HG03039 (cell line): ENCODE results near the gene HMGCS1.
A peak's percentile ranks its signal among the peaks of the same experiment; 100 is the strongest.
"Not testable (repeated sequence)": the region's sequence is repeated elsewhere in the genome, so short reads cannot be mapped to it uniquely, and the experiment has no call there.

Experiments
- ATAC-seq: cut with Tn5 transposase; IDR thresholded peaks from one replicate; pipeline ENCODE4 v1.9.1; 2021; ENCODE audit warnings: mild to moderate bottlenecking, moderate library complexity; ENCODE audit not compliant: unreplicated experiment

HMGCS1 gene

DNA sequence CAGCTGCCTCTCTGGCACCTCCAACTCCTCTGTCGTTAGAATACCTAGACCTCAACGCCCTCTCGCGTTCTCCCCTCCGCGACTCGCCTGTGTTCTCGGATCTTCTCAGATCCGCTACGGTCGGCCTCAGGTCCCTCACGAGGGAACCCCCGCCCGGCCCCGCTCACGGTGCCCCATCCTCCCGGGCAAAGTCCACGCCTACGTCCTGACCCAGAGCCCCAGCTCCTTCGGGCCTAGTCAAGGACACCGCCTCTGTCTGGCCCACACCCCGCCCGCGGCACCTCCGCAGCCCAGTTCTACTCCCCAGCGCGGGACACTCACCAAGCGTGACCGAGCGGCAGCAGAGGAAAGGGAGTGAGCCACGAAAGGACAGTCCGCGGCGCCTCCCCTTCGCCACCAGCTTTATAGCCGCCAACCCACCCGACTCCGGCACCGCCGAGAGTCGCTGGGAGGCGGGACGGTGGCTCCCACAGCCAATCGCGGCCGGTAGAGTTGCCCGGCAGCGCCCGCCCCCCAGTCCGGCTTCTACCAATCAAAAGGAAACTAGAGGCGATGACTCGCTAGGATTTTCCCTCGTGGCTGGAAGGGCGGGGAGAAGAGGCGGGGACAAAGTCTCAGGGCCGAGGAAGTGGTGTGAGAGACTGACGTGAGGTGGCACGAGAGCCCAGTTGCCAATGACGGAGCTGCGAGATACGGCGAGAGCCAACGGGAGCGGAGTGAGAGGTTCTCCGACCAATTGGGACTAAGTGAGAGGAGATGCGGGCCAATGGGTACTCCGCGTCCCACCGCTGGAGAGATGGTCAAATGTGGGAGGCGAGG lies at the start of gene HMGCS1:
TSS of gene HMGCS1 (minus strand) at position 378 of the 819 bp plus-strand sequence. CDS start 14,447 bp downstream, outside the sequence.
- peak; percentile 91 for ATAC-seq

DNA sequence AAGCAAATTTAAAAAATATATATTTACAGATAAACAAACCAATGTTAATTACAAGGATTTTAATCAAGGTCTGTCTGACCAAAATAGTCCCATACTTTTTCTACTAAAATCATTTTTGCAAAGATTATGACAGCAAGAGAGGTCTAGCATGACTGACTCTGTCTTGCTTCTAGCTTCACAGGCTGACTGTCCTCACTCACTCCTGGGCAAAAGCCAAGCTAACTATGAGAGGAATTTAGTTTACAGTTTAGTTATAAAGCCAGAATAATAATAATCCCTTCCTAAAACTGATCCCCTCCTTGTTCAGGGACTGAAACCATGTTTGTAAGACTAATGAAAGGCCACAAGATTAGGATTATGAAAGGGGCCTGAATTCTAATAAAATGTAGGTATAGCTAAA lies 45.5 kb upstream of the HMGCS1 start:
- ATAC-seq: no peak

GRCh38 chr5:43358301-43358700 lies 45.1 kb upstream of the HMGCS1 start:
- ATAC-seq: no peak

DNA sequence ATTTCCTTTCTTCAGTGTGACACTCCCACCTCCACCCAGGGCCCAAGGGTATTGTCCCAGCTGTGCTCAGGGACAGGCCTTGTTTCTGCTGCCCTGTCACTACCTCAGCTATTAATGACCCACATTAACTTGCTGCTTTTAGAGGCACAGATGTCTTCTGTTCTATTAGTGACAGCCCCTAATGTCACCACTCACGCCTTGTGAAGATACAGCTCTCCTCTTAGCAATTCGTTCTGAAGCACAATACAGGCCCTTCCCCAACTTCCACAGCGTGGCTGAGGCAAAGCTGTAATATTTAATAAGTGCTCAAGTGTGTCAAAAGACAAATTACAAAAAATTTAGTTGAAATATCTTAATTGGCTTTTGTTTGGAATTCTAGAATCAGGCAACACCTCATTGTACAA lies 44.7 kb upstream of the HMGCS1 start:
- no peak for ATAC-seq

GRCh38 chr5:43357067-43357466 lies 43.9 kb upstream of the HMGCS1 start:
- no peak for ATAC-seq

GRCh38 chr5:43354774-43355173 lies 41.6 kb upstream of the HMGCS1 start:
- ATAC-seq: no peak

DNA sequence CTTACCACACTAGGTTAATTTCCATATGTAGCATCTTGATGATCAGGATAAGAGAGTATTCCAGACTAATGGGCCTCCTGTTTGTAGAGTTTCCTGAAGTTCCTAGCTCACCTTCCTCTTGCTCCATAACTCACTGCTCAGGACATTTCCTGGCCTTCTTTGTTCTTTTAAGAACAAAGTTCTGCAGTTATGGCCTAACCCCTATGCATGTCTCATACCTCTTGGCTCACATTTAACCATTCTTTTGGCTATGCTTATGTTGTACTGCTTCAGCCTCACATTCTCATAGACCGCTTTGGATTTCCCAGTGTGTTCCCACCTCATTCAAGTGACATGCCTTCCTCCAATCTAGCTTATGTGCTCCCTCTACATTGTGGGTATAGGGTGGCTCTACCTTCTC lies 40.5 kb upstream of the HMGCS1 start:
- no peak for ATAC-seq

DNA sequence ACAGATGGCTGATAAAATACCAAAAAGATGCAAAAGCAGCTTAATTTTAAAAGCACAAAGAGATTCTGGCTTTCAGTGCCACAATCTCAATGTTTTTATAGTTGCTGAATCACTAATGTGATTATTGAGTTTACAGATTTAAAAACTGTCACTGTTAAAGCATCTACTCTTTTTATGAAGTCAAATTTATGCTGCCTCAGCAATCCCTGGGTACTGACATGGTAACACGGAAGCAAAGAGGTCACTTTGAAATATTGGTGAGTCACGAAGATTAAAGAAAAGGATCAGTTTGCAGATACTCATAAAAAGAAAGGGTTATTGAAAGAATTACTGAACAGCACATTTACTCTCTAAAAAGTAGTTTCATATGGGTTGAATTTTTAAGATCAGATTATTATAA lies 39.7 kb upstream of the HMGCS1 start:
- ATAC-seq: no peak

DNA sequence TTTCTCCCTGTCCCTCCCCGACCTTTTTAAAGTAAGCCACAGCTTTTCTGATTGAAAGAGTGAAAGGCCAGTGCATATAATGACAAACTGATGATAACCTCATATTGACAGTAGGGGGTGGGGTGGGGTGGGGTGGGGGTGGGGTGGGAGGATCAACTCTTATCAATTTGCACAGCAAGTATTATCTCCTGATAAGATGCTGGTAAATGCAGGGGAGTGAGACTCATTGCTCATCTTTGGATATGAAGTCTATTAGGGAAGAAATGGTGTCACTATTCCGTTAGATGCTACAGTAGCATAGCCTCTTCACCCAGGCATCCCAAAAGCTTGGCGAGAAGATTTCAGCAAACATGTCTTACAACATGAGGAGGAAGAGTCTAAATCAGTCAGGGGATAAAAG lies 38.9 kb upstream of the HMGCS1 start:
- ATAC-seq: no peak

DNA sequence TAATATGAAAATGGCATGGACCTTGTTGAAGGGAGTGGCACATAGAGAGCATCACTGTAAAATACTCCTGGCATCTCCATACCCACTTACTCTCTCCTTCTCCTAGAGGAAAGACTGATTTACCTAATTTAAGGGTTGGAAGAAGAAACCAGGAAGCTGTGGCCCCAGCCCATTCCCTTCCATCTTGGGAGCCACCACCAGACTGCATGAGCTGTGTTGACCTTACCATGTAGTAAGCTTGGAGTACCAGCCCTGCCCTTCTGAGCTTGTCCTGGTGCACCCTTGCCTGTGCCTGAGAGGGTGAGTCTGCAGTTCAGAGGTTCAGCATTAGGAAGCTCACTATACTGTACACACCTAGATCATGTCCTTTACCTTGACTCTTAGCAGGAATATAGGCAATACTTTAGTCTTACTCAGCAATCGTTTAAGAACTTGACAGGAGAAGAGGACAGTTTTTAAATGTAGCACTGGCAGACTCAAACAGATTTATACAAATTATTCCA lies 35.7 kb upstream of the HMGCS1 start:
- no peak for ATAC-seq

DNA sequence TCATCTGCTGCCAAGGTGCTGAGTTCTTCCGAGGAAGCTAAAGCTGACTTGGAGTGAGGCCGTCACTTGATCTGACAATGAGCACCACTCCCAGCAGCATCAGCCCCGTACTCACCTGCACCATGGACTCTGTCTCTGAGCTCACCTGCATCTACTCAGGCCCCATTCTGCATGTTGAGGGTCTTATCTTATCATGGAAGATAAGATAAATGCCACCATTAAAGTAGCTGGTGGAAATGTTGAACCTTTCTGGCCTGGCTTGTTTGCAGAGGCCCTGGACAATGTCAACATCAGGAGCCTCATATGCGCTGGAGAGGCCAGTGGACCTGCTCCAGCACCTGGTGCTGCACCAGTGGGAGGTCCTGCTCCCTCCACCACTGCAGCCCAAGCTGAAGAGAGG lies 35.0 kb upstream of the HMGCS1 start:
- no peak for ATAC-seq

GRCh38 chr5:43338862-43339261 lies 25.6 kb upstream of the HMGCS1 start:
- ATAC-seq: no peak

DNA sequence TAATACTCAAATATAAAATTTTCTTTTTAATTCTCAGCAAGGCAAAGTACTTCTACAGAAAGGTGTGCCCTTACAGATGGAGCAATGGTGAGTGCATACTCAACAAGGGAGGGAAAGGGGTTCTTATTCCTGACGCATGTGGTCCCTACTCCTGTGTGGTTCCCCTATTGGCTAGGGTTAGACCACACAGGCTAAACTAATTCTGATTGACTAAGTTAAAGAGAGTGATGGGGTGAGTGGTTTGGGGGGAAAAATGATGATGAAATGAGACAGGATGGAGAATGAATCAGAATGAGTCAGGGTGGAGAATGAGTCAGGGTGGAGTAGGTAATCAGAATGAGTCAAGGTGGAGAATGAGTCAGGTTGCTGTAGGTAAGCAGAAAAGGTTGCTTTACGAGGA lies 22.9 kb upstream of the HMGCS1 start:
- ATAC-seq: no peak

DNA sequence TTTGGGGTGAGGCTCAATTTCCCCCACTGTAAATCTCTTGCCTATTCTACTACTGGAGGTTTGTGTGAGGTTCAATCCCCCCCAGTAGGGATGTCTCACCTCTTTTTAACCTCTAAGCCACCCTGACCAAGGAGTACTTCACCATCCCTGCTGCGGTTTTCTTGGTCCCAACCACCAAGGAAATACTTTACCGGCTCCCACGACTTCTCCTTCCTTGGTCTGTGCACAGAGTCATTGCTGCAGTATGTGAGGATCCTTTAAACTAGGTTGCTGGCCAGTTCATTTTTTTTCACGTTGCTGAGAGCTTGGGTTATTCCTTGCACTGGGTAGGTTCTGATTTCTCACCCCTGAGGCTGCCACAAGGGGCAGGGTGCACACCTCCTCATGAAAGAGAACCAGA lies 22.5 kb upstream of the HMGCS1 start:
- ATAC-seq: no peak

- no peak for ATAC-seq
These were observed 19.2 kb upstream of the HMGCS1 start for GRCh38 chr5:43332401-43332800.

GRCh38 chr5:43325624-43326023 lies 12.4 kb upstream of the HMGCS1 start:
- ATAC-seq: not testable (repeated sequence)

DNA sequence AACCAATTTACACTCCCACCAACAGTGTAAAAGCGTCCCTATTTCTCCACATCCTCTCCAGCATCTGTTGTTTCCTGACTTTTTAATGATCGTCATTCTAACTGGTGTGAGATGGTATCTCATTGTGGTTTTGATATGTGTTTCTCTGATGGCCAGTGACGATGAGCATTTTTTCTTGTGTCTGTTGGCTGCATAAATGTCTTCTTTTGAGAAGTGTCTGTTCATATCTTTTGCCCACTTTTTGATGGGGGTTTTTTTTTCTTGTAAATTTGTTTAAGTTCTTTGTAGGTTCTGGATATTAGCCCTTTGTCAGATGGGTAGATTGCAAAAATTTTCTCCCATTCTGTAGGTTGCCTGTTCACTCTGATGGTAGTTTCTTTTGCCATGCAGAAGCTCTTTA lies 10.3 kb upstream of the HMGCS1 start:
- ATAC-seq: not testable (repeated sequence)

GRCh38 chr5:43320846-43321245 lies 7.6 kb upstream of the HMGCS1 start:
- no peak for ATAC-seq

DNA sequence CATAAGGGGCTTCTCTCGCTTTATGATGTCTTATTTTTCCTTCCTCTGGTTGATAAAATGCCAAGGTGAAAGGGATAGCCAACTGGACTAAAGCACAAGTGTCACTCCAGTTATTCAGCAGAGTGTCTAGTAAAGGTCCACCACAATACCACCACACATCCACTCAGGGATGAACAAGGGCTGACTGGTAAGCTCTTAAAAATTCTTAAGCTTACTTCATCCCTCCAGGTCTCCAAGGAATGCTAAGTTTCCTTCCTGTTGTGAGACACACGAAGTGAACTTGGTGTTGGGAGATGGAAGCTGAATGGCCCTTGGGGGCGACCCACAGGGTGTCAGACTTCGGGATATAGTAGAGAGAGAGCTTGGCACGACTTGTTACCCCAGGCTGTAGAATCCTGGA lies 3.2 kb upstream of the HMGCS1 start:
- no peak for ATAC-seq

- ATAC-seq: no peak
These were observed 2.5 kb upstream of the HMGCS1 start for GRCh38 chr5:43315682-43316081.

DNA sequence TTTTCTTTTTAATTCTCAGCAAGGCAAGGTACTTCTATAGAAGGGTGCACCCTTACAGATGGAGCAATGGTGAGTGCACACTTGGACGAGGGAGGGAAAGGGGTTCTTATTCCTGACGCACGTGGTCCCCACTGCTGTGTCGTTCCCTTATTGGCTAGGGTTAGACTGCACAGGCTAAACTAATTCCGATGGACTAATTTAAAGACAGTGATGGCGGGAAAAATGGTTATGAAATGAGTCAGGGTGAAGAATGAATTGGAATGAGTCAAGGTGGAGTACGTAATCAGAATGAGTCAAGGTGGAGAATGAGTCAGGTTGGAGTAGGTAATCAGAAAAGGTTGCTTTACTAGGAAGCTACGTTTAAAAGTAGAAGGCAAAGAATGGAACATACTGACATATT lies 2.1 kb upstream of the HMGCS1 start:
- no peak for ATAC-seq

DNA sequence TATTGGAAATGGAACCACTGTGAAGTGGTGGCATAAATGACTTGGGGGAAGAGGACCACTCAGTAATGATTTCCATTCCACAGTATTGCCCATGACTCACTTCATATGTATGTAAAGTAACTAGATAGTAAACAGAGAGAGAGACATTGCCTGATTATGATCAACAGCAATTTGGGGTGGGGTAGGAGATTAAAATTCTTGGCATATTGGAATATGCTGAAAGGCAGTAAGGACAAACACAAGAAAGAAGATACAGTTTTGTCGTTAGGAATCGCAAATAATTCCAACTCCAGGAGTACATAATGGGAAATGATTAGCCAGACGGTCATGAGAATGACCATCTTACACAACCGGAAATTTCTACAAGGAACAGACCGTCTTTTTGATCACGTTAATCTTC lies 1.5 kb upstream of the HMGCS1 start:
- no peak for ATAC-seq
